AG04450 (cell line): ENCODE measurements around the gene KPTN. TPM values are rescaled to one million over a fixed set of nuclear protein-coding genes. Genes with fewer than 3 reads are reported as not detected.

Experiments used
- CTCF ChIA-PET: fragments of 300-600, 350-600 bp; formaldehyde crosslinking; extraction: SDS; loops from one replicate; lab custom pipeline; 2022; ENCODE audit warnings: antibody characterized with exemption, inconsistent platforms; lab: Charles Lee
- POLR2A ChIA-PET: fragments of 350-600 bp; formaldehyde crosslinking; extraction: SDS; loops from one replicate; lab custom pipeline; 2021; ENCODE audit warnings: antibody characterized with exemption, inconsistent platforms; lab: Yijun Ruan, JAX
- DNase-seq: peaks from one replicate; pipeline ENCODE4 v3.0.0-alpha.2; 2011; ENCODE audit warnings: low read depth, low spot score
- H3K27ac ChIP-seq: one replicate; pipeline ENCODE4 v1.5.1; 2012; ENCODE audit warnings: low read depth, low read length, control low read depth
- H3K27me3 ChIP-seq: one replicate; pipeline ENCODE4 v1.6.0; 2012; ENCODE audit warnings: low read length; ENCODE audit not compliant: control insufficient read depth, insufficient read depth
- H3K4me3 ChIP-seq: 2 replicates; pipeline ENCODE4 v1.5.1; 2011; ENCODE audit warnings: mild to moderate bottlenecking, low read depth, low read length, control low read depth
- H3K9me3 ChIP-seq: 2 replicates; pipeline ENCODE4 v1.5.1; 2012; ENCODE audit warnings: low read length; ENCODE audit not compliant: control insufficient read depth, insufficient read depth
- polyA plus RNA-seq: library from polyadenylated mRNA; depleted of rRNA; stranded (reverse); fragments of >200 nt; gene quantifications from 2 replicates; pipeline ENCODE4 v1.2.3, GENCODE V29; 2011
- TF ChIP-seq, protein P1 (sequence below): IDR thresholded peaks from 2 replicates; pipeline ENCODE4 v1.5.1; 2011; ENCODE audit warnings: low read depth, low read length, control low read depth, inconsistent platforms

KPTN gene
- polyA plus RNA-seq, 1 experiment: 5.7 TPM

- Histone ChIP-seq H3K9me3 (no peaks in the 10 kb centered on the region), H3K27me3 (peaks cover 31% of the 10 kb centered on the region), H3K4me3 (no peak overlapping the region), H3K27ac (no peak overlapping the region)
- TF ChIP-seq, protein P1, sequence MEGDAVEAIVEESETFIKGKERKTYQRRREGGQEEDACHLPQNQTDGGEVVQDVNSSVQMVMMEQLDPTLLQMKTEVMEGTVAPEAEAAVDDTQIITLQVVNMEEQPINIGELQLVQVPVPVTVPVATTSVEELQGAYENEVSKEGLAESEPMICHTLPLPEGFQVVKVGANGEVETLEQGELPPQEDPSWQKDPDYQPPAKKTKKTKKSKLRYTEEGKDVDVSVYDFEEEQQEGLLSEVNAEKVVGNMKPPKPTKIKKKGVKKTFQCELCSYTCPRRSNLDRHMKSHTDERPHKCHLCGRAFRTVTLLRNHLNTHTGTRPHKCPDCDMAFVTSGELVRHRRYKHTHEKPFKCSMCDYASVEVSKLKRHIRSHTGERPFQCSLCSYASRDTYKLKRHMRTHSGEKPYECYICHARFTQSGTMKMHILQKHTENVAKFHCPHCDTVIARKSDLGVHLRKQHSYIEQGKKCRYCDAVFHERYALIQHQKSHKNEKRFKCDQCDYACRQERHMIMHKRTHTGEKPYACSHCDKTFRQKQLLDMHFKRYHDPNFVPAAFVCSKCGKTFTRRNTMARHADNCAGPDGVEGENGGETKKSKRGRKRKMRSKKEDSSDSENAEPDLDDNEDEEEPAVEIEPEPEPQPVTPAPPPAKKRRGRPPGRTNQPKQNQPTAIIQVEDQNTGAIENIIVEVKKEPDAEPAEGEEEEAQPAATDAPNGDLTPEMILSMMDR: no peak
- ChIA-PET CTCF (interaction anchor here (0.6 to 1.0 kb wide), 3 partner anchors 8 to 981 kb away, joined by 3 to 8 read pairs (median 4); partner anchors contain the start of gene DHX34), POLR2A (interaction anchor here (0.6 kb wide), 2 partner anchors 49 to 78 kb away, joined by 3 to 5 read pairs; no protein-coding TSS in a partner anchor)
- DNase-seq: no peak
These were observed 39.5 kb upstream of the KPTN start for GRCh38 chr19:47523473-47523872.

GRCh38 chr19:47521473-47522180, 37.6 kb upstream of the KPTN start:
- DNase-seq: no peak
- H3K27ac ChIP-seq: no peak overlapping the region
- no peaks in the 10 kb centered on the region for H3K9me3 ChIP-seq
- H3K4me3 ChIP-seq: no peak overlapping the region
- peaks cover 35% of the 10 kb centered on the region for H3K27me3 ChIP-seq
- ChIA-PET CTCF (interaction anchor here (0.6 kb wide), 1 partner anchor 87 kb away, joined by 3 read pairs; no protein-coding TSS in a partner anchor), POLR2A (no interaction called here)
- TF ChIP-seq, protein P1: no peak

- Histone ChIP-seq H3K27me3 (peaks cover 35% of the 10 kb centered on the region), H3K9me3 (no peaks in the 10 kb centered on the region), H3K4me3 (no peak overlapping the region), H3K27ac (no peak overlapping the region)
- POLR2A ChIA-PET: no interaction called here
- CTCF ChIA-PET: interaction anchor here (0.6 kb wide), 1 partner anchor 30 kb away, joined by 7 read pairs; no protein-coding TSS in a partner anchor
- no peak for DNase-seq
- TF ChIP-seq, protein P1: no peak
These were observed 36.8 kb upstream of the KPTN start for GRCh38 chr19:47520839-47521238.

DNA sequence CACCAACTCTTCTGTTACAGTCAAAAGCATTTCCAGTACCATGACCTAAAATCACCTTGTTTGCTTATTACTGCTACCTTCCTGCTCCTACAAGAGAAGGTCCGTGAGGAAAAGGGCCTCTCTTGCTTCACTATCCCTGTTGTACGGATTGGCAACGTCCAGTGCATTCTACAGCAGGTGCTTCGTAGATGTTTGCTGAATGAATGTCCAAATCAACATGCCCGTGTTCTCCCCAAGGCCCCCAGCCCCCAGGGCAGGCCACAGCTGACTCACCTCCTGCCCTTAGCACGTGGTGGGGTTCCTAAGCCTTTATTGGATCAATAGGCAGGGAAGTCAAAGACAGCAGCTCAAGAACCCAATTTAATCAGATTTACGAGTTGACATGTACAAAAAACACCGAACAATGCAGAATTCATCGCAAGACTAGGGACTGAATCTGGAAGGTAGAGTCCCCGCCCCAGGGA, 36.4 kb upstream of the KPTN start:
- peaks cover 35% of the 10 kb centered on the region for H3K27me3 ChIP-seq
- ChIA-PET POLR2A (no interaction called here), CTCF (interaction anchor here (0.6 kb wide), 1 partner anchor 30 kb away, joined by 7 read pairs; no protein-coding TSS in a partner anchor)
- no peak overlapping the region for H3K27ac ChIP-seq
- TF ChIP-seq, protein P1: no peak
- H3K9me3 ChIP-seq: no peaks in the 10 kb centered on the region
- no peak overlapping the region for H3K4me3 ChIP-seq
- no peak for DNase-seq

DNA sequence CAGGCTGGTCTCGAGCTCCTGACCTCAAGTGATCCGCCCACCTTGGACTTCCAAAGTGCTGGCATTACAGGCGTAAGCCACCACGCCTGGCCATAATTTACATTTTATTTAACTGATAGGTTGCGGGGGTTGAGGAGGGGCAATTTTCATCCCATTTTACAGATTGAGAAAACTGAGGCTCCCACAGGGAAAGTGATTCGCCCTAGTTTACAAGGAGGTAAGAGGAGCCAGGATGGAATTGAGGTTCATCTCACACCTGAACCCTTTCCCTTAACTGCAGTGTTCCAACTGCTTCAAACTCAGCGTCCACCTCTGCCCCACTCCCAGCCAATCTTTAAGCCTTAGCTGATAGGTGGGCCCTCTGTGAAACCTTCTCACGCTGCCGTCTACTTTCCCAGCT, 34.8 kb upstream of the KPTN start:
- H3K9me3 ChIP-seq: peaks cover 6% of the 10 kb centered on the region; the same call in 1 of the 2 replicates
- H3K4me3 ChIP-seq: no peak overlapping the region
- no peak overlapping the region for H3K27ac ChIP-seq
- TF ChIP-seq, protein P1: no peak
- H3K27me3 ChIP-seq: peaks cover 31% of the 10 kb centered on the region
- DNase-seq: no peak
- POLR2A ChIA-PET: interaction anchor here (0.5 kb wide), 1 partner anchor 301 kb away, joined by 3 read pairs; no protein-coding TSS in a partner anchor
- CTCF ChIA-PET: no interaction called here
